NB4 (cell line): ENCODE measurements around the gene TMEM178B.
"Not testable (repeated sequence)": the region's sequence is repeated elsewhere in the genome, so short reads cannot be mapped to it uniquely, and the experiment has no call there.

ENCODE experiments used
- DNase-seq: peaks from one replicate; pipeline ENCODE4 v3.0.0; 2010; ENCODE audit warnings: low read depth
- H3K4me3 ChIP-seq: one replicate; pipeline ENCODE4 v1.5.1; 2011; ENCODE audit warnings: mild to moderate bottlenecking, low read depth, low read length, moderate library complexity
- MAX ChIP-seq: IDR thresholded peaks from 2 replicates; pipeline ENCODE4 v1.6.1; 2011; ENCODE audit warnings: low read depth, low read length
- MYC ChIP-seq: IDR thresholded peaks from 2 replicates; pipeline ENCODE4 v1.6.1; 2011; ENCODE audit warnings: low read depth, low read length
- POLR2A ChIP-seq: IDR thresholded peaks from 2 replicates; pipeline ENCODE4 v1.6.1; 2011; ENCODE audit warnings: mild to moderate bottlenecking; ENCODE audit not compliant: insufficient read length; ENCODE audit errors: extremely low read depth
- TF ChIP-seq, protein P1 (sequence below): IDR thresholded peaks from one replicate; pipeline ENCODE4 v1.5.1; 2012; ENCODE audit warnings: low read depth, low read length

The TMEM178B gene

DNA sequence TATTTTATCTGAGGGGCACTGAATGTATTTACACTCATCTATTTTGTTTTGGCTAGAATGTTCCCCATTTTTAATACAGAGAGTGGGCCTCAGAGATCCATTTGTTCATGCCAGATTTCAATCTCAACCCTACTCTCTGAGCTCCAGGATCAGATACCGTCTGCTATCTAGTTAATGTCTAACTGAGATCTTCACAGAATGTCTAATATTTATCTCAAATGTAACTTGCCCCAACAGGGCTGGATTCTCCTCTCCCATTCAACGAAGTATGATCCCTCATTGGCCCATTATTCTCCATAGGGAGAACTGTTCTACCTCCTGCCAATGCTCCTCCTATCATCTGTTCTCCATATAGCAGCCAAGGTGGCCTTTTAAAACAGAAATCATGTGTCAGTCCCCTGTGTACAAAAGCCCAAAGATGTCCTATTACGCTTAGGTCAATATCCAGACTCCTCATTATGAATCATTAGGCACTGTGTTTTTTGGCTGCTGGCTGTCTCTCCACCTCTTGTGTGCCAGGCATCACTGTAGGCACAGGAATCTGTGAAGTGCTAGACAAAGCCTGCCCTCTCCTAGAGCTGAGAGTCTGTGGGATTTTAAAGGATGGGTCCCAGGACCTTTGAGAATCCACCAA is 308.0 kb downstream of the TMEM178B start:
- DNase-seq, result no peak
- TF ChIP-seq MYC, result no peak
- no peak for TF ChIP-seq MAX
- TF ChIP-seq POLR2A, result no peak
- TF ChIP-seq, protein P1, sequence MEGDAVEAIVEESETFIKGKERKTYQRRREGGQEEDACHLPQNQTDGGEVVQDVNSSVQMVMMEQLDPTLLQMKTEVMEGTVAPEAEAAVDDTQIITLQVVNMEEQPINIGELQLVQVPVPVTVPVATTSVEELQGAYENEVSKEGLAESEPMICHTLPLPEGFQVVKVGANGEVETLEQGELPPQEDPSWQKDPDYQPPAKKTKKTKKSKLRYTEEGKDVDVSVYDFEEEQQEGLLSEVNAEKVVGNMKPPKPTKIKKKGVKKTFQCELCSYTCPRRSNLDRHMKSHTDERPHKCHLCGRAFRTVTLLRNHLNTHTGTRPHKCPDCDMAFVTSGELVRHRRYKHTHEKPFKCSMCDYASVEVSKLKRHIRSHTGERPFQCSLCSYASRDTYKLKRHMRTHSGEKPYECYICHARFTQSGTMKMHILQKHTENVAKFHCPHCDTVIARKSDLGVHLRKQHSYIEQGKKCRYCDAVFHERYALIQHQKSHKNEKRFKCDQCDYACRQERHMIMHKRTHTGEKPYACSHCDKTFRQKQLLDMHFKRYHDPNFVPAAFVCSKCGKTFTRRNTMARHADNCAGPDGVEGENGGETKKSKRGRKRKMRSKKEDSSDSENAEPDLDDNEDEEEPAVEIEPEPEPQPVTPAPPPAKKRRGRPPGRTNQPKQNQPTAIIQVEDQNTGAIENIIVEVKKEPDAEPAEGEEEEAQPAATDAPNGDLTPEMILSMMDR, result no peak
- H3K4me3 ChIP-seq, result no peak overlapping the region

- not testable (repeated sequence) for H3K4me3 ChIP-seq, DNase-seq
These were observed 309.5 kb downstream of the TMEM178B start for GRCh38 chr7:141383356-141383755.

DNA sequence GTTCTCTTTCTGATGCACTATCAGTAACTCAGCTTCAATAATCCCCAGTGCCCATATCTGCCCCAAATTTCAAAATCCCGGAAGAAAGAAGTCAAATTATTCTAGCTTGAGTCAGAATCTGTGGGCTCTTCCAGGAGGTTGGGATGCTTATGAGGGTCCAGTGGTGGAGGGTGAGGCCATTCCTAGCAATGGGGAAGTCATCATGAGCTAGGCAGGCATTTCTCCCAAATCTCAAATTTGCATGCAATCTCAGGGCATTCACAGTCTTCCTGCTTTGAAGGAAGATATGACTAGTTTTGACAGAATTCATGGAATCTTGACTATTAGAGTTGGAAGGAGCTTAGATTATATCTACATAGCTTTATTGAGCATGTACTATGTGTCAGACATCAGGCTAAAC is 313.0 kb downstream of the TMEM178B start:
- no peak overlapping the region for H3K4me3 ChIP-seq
- DNase-seq, result no peak
- TF ChIP-seq POLR2A, result no peak
- no peak for TF ChIP-seq MYC
- TF ChIP-seq, protein P1, result no peak

DNA sequence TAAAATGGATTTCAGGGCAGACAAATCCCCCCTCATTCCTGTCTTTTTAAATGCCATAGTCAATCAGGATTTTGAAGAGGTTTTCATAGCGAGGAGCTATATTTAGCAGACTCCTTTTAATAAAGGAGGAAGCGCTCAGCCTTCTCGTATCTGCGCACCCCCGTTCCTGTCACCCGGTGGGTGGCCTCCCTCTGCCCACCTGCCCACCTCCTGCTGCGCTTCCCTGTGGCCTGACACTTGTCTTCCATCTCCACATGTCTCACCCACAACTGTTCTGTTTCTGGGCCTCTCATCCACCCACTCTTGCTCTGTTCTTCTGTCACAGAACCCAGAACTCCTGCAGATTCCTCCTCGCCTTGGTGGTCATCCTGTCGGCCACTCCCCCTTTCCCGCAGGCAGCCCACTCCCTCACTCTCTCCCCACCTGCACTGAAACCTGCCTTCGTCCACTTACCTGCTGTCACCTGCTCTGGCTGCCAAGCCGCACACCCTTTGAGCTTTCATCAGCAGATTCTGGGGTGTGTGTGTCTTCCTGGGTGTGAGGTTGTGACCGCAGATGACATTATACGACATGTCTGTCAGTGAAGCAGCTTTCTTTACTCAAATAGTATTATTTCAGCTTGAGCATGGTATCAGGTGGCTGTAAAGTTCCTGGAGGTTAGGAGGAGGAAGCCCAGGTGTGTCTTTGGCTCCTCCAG is 313.8 kb downstream of the TMEM178B start:
- TF ChIP-seq MAX, result no peak
- TF ChIP-seq MYC, result no peak
- no peak for TF ChIP-seq POLR2A
- TF ChIP-seq, protein P1, result no peak
- no peak for DNase-seq
- no peak overlapping the region for H3K4me3 ChIP-seq

- TF ChIP-seq MAX, result no peak
- no peak for TF ChIP-seq POLR2A
- TF ChIP-seq, protein P1, result no peak
- TF ChIP-seq MYC, result no peak
- DNase-seq, result no peak
- no peak overlapping the region for H3K4me3 ChIP-seq
These were observed 315.4 kb downstream of the TMEM178B start for GRCh38 chr7:141389140-141389796.

- TF ChIP-seq POLR2A, result no peak
- TF ChIP-seq MYC, result no peak
- TF ChIP-seq, protein P1, result no peak
- no peak for TF ChIP-seq MAX
- no peak for DNase-seq
- no peak overlapping the region for H3K4me3 ChIP-seq
These were observed 316.5 kb downstream of the TMEM178B start for GRCh38 chr7:141390339-141390738.
